AG04450 (cell line): ENCODE results near the gene CES2. TPM values are rescaled to one million over a fixed set of nuclear protein-coding genes. Genes with fewer than 3 reads are reported as not detected.
A peak's percentile ranks its signal among the peaks of the same experiment; 100 is the strongest.

Source experiments
- CTCF ChIA-PET: fragments of 300-600, 350-600 bp; formaldehyde crosslinking; extraction: SDS; loops from one replicate; lab custom pipeline; 2022; ENCODE audit warnings: antibody characterized with exemption, inconsistent platforms; lab: Charles Lee
- POLR2A ChIA-PET: fragments of 350-600 bp; formaldehyde crosslinking; extraction: SDS; loops from one replicate; lab custom pipeline; 2021; ENCODE audit warnings: antibody characterized with exemption, inconsistent platforms; lab: Yijun Ruan, JAX
- DNase-seq: peaks from one replicate; pipeline ENCODE4 v3.0.0-alpha.2; 2011; ENCODE audit warnings: low read depth, low spot score
- H3K27ac ChIP-seq: one replicate; pipeline ENCODE4 v1.5.1; 2012; ENCODE audit warnings: low read depth, low read length, control low read depth
- H3K27me3 ChIP-seq: one replicate; pipeline ENCODE4 v1.6.0; 2012; ENCODE audit warnings: low read length; ENCODE audit not compliant: control insufficient read depth, insufficient read depth
- H3K4me3 ChIP-seq: 2 replicates; pipeline ENCODE4 v1.5.1; 2011; ENCODE audit warnings: mild to moderate bottlenecking, low read depth, low read length, control low read depth
- H3K9me3 ChIP-seq: 2 replicates; pipeline ENCODE4 v1.5.1; 2012; ENCODE audit warnings: low read length; ENCODE audit not compliant: control insufficient read depth, insufficient read depth
- CTCF ChIP-seq: IDR thresholded peaks from 2 replicates; pipeline ENCODE4 v1.5.1; 2011; ENCODE audit warnings: low read depth, low read length, control low read depth, inconsistent platforms
- polyA plus RNA-seq: library from polyadenylated mRNA; depleted of rRNA; stranded (reverse); fragments of >200 nt; gene quantifications from 2 replicates; pipeline ENCODE4 v1.2.3, GENCODE V29; 2011

CES2 gene
- polyA plus RNA-seq, 1 experiment, result 20.7 TPM

GRCh38 chr16:66926961-66927436 lies 8.3 kb upstream of the CES2 start:
- POLR2A ChIA-PET, result interaction anchor here (0.6 to 1.5 kb wide), 2 partner anchors 19 to 32 kb away, joined by 3 read pairs; no protein-coding TSS in a partner anchor
- CTCF ChIA-PET, result interaction anchor here (0.6 to 4.2 kb wide), 5 partner anchors 8 to 227 kb away, joined by 3 to 77 read pairs (median 4); partner anchors contain the start of gene CDH16
- peaks cover 2% of the 10 kb centered on the region; the same call in 1 of the 2 replicates for H3K9me3 ChIP-seq
- DNase-seq, result no peak
- no peak overlapping the region for H3K4me3 ChIP-seq
- peak overlapping the region; percentile 21 for H3K27ac ChIP-seq
- no peak for TF ChIP-seq CTCF
- peaks cover 10% of the 10 kb centered on the region for H3K27me3 ChIP-seq

- H3K4me3 ChIP-seq, result no peak overlapping the region
- H3K9me3 ChIP-seq, result peaks cover 2% of the 10 kb centered on the region; the same call in 1 of the 2 replicates
- no peak overlapping the region for H3K27ac ChIP-seq
- no peak for TF ChIP-seq CTCF
- ChIA-PET CTCF (interaction anchor here (1.0 to 4.2 kb wide), 8 partner anchors 9 to 55 kb away, joined by 3 to 77 read pairs (median 8); partner anchors contain the start of gene CDH16), POLR2A (interaction anchor here (0.5 kb wide), 1 partner anchor 23 kb away, joined by 3 read pairs; no protein-coding TSS in a partner anchor)
- H3K27me3 ChIP-seq, result peaks cover 10% of the 10 kb centered on the region
- DNase-seq, result no peak
Observed at GRCh38 chr16:66927918-66928649, 7.2 kb upstream of the CES2 start.

DNA sequence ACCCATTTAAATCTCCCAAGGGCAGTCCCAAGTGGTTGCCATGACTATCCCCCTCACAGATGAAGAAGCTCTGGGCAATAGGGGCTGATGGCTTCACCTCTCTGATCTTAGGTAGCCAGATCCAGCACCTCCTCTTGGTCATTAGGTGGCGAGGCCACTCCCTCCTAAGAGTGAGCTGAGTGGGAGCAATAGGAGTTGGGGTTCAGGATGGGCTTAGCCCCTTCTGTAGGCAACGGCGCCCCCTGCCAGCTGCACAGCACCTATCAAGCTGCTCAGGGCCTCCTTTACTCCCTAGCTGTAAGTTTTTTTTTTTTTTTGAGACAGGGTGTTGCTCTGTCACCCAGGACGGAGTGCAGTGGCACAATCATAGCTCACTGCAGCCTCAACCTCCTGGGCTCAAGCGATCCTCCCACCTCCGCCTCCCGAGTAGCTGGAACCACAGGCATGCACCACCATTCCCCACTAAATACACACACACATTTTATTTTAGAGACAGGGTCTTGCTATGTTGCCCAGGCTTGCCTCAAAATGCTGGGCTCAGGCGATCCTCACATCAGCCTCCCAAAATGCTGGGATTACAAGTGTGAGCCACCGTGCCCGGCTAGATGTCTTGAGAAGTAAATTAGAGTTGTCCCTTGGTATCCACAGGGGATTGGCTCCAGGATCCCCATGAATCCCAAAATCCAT lies 6.5 kb upstream of the CES2 start:
- DNase-seq, result no peak
- Histone ChIP-seq H3K27me3 (peaks cover 8% of the 10 kb centered on the region), H3K4me3 (no peak overlapping the region), H3K27ac (no peak overlapping the region), H3K9me3 (no peaks in the 10 kb centered on the region)
- ChIA-PET POLR2A (interaction anchor here (0.5 to 0.6 kb wide), 3 partner anchors 11 to 563 kb away, joined by 3 to 4 read pairs (median 4); no protein-coding TSS in a partner anchor), CTCF (interaction anchor here (0.6 to 4.2 kb wide), 9 partner anchors 10 to 58 kb away, joined by 3 to 77 read pairs (median 7); partner anchors contain the start of gene CDH16)
- TF ChIP-seq CTCF, result peak; percentile 52

DNA sequence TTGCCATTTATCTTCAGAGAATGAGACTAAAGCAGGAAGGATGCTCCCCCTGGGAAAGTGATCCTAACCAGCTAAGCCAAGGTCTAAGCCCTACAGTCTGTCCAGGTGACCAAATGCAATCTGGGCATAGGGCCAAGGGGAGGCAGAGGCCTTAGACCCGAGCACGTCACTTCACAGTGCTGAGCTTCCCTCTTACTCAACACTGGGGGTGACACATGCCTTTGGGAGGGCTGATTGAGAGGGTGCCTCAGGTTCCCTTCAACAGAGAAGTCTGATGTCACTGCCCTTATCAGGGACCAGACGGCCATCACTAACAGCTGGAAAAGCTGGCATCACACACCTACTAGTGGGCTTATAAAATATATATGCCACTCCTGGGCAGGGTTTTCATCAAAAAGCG lies 5.1 kb upstream of the CES2 start:
- H3K27ac ChIP-seq, result peak overlapping the region; percentile 31
- H3K9me3 ChIP-seq, result no peaks in the 10 kb centered on the region; the same call in 1 of the 2 replicates
- POLR2A ChIA-PET, result interaction anchor here (1.4 kb wide), 1 partner anchor 30 kb away, joined by 3 read pairs; no protein-coding TSS in a partner anchor
- no peak overlapping the region for H3K4me3 ChIP-seq
- no peak for DNase-seq
- CTCF ChIA-PET, result interaction anchor here (1.3 to 1.7 kb wide), 4 partner anchors 21 to 225 kb away, joined by 3 to 5 read pairs (median 4); partner anchors contain the start of gene NAE1
- TF ChIP-seq CTCF, result no peak
- no peaks in the 10 kb centered on the region for H3K27me3 ChIP-seq
